Neural crest cell (in vitro differentiated cells): ENCODE measurements around the gene PCDHA6. TPM values are rescaled to one million over a fixed set of nuclear protein-coding genes. Genes with fewer than 3 reads are reported as not detected.
"Not testable (repeated sequence)": the region's sequence is repeated elsewhere in the genome, so short reads cannot be mapped to it uniquely, and the experiment has no call there.

Experiments used
- DNase-seq: peaks from one replicate; pipeline ENCODE4 v3.0.0; 2021; ENCODE audit warnings: low read depth, mixed read lengths, low spot score
- H3K27ac Mint-ChIP-seq: one replicate; pipeline ENCODE4 v1.8.0; 2021; ENCODE audit warnings: mild to moderate bottlenecking, mixed read lengths; ENCODE audit not compliant: unreplicated experiment
- H3K27me3 Mint-ChIP-seq: 2 replicates; pipeline ENCODE4 v1.8.0; 2021; ENCODE audit warnings: low read depth, mild to moderate bottlenecking, mixed read lengths
- H3K36me3 Mint-ChIP-seq: 2 replicates; pipeline ENCODE4 v1.8.0; 2021; ENCODE audit warnings: low read depth, mild to moderate bottlenecking, mixed read lengths
- H3K4me1 Mint-ChIP-seq: 2 replicates; pipeline ENCODE4 v1.8.0; 2021; ENCODE audit warnings: mixed read lengths
- H3K4me3 Mint-ChIP-seq: one replicate; pipeline ENCODE4 v1.8.0; 2021; ENCODE audit warnings: mild to moderate bottlenecking, mixed read lengths
- H3K9me3 Mint-ChIP-seq: 2 replicates; pipeline ENCODE4 v1.8.0; 2021; ENCODE audit warnings: mixed read lengths
- total RNA-seq: library from RNA; stranded (reverse); gene quantifications from 2 replicates; pipeline ENCODE4 v1.2.1, GENCODE V29; 2021
- TF ChIP-seq, protein P1 (sequence below): fragments of 200-600 bp; sonication (generic); conservative IDR thresholded peaks from 2 replicates; pipeline ENCODE4 v1.5.0; 2021; ENCODE audit warnings: antibody characterized with exemption, mild to moderate bottlenecking

Gene PCDHA6
- total RNA-seq, 1 donor from 2014 or later = 12.1 TPM

DNA sequence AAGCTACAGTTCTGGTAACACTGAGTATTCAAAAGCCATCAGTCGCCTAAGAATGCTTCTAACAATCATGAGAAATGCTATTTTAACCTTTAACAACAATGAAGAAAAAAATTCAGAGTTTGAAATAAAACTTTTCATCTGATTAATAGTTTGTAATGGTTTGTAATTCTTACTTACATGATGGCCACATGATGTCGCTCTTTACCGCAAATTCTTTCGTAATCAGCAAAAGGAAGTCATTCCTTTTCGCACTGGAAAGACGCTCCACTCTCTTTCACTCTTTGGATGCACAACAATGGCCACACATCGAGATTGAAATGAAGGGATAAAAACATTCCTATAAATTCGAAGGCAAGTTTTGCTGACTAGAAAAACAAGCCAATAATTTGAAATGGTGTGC is 6.2 kb downstream of the PCDHA6 start, which contains the start of gene PCDHA7:
Gene PCDHA7 (plus strand): TSS at position 277 of the 400 bp plus-strand sequence. CDS start 115 bp downstream, at position 392.
- Mint-ChIP-seq H3K4me3 (no peak within 1 kb of the TSS), H3K36me3 (peaks cover 59% of the 10 kb centered on the region), H3K9me3 (peaks cover 10% of the 10 kb centered on the region), H3K27me3 (no peaks in the 10 kb centered on the region), H3K4me1 (no peaks in the 10 kb centered on the region), H3K27ac (no peak within 1 kb of the TSS)
- TF ChIP-seq, protein P1, sequence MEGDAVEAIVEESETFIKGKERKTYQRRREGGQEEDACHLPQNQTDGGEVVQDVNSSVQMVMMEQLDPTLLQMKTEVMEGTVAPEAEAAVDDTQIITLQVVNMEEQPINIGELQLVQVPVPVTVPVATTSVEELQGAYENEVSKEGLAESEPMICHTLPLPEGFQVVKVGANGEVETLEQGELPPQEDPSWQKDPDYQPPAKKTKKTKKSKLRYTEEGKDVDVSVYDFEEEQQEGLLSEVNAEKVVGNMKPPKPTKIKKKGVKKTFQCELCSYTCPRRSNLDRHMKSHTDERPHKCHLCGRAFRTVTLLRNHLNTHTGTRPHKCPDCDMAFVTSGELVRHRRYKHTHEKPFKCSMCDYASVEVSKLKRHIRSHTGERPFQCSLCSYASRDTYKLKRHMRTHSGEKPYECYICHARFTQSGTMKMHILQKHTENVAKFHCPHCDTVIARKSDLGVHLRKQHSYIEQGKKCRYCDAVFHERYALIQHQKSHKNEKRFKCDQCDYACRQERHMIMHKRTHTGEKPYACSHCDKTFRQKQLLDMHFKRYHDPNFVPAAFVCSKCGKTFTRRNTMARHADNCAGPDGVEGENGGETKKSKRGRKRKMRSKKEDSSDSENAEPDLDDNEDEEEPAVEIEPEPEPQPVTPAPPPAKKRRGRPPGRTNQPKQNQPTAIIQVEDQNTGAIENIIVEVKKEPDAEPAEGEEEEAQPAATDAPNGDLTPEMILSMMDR = no peak
- DNase-seq = no peak

DNA sequence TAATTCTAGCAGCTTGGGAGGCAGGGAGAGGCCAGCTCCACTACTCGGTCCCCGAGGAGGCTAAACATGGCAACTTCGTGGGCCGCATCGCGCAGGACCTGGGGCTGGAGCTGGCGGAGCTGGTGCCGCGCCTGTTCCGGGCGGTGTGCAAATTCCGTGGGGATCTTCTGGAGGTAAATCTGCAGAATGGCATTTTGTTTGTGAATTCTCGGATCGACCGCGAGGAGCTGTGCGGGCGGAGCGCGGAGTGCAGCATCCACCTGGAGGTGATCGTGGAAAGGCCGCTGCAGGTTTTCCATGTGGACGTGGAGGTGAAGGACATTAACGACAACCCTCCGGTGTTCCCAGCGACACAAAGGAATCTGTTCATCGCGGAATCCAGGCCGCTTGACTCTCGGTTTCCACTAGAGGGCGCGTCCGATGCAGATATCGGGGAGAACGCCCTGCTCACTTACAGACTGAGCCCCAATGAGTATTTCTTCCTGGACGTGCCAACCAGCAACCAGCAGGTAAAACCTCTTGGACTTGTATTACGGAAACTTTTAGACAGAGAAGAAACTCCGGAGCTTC is 6.8 kb downstream of the PCDHA6 start:
- DNase-seq, H3K27me3 Mint-ChIP-seq, H3K9me3 Mint-ChIP-seq, H3K4me1 Mint-ChIP-seq, H3K27ac Mint-ChIP-seq, H3K4me3 Mint-ChIP-seq: not testable (repeated sequence)
- H3K36me3 Mint-ChIP-seq = peaks cover 59% of the 10 kb centered on the region

DNA sequence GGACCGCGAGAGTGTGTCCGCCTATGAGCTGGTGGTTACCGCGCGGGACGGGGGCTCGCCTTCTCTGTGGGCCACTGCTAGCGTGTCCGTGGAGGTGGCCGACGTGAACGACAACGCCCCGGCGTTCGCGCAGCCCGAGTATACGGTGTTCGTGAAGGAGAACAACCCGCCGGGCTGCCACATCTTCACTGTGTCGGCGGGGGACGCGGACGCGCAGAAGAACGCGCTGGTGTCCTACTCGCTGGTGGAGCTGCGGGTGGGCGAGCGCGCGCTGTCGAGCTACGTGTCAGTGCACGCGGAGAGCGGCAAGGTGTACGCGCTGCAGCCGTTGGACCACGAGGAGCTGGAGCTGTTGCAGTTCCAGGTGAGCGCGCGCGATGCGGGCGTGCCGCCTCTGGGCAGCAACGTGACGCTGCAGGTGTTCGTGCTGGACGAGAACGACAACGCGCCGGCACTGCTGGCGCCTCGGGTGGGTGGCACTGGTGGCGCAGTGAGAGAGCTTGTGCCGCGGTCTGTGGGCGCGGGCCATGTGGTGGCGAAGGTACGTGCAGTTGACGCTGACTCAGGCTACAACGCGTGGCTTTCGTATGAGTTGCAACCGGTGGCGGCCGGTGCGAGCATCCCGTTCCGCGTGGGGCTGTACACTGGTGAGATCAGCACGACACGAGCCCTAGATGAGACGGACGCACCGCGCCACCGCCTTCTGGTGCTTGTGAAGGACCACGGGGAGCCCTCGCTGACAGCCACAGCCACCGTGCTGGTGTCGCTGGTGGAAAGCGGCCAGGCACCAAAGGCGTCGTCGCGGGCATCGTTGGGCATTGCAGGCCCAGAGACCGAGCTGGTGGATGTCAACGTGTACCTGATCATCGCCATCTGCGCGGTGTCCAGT is 8.1 kb downstream of the PCDHA6 start:
- Mint-ChIP-seq H3K36me3 (peaks cover 68% of the 10 kb centered on the region), H3K4me3 (no peak overlapping the region), H3K27ac (no peak overlapping the region), H3K27me3 (no peaks in the 10 kb centered on the region), H3K9me3 (peaks cover 15% of the 10 kb centered on the region), H3K4me1 (no peaks in the 10 kb centered on the region)
- TF ChIP-seq, protein P1 = no peak
- DNase-seq = no peak

DNA sequence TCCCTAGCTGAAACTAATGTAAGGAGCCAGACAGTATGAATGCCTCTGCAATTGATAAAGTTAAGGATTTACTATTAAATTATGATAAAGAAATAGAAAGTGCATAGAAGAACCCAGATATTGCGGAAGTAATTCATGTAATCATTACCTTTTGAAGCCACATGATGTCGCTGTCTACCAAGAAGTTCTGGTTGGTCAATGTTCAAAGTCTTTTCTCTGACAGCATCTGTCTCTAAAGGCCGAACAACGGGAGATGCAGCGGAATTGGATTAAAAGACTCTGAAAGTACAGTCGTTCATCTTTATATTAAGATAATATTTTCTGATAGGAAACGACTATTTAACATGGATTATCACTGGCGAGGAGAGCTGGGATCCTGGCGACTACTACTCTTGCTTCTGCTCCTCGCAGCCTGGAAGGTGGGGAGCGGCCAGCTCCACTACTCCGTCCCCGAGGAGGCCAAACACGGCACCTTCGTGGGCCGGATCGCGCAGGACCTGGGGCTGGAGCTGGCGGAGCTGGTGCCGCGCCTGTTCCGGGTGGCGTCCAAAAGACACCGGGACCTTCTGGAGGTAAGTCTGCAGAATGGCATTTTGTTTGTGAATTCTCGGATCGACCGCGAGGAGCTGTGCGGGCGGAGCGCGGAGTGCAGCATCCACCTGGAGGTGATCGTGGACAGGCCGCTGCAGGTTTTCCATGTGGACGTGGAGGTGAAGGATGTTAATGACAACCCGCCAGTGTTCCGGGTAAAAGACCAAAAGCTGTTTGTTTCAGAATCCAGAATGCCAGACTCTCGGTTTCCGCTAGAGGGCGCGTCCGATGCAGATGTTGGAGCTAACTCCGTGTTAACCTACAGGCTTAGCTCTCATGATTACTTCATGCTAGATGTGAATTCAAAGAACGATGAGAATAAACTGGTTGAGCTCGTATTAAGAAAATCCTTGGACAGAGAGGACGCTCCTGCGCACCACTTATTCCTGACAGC is 13.5 kb downstream of the PCDHA6 start, which contains the start of gene PCDHA8:
Gene PCDHA8 (plus strand): TSS at position 210 of the 985 bp plus-strand sequence. CDS start 135 bp downstream, at position 345.
- Mint-ChIP-seq H3K27ac (no peak within 1 kb of the TSS), H3K27me3 (no peaks in the 10 kb centered on the region), H3K4me1 (no peaks in the 10 kb centered on the region), H3K36me3 (peaks cover 47% of the 10 kb centered on the region), H3K9me3 (peaks cover 8% of the 10 kb centered on the region), H3K4me3 (no peak within 1 kb of the TSS)
- no peak for DNase-seq
- TF ChIP-seq, protein P1 = no peak

DNA sequence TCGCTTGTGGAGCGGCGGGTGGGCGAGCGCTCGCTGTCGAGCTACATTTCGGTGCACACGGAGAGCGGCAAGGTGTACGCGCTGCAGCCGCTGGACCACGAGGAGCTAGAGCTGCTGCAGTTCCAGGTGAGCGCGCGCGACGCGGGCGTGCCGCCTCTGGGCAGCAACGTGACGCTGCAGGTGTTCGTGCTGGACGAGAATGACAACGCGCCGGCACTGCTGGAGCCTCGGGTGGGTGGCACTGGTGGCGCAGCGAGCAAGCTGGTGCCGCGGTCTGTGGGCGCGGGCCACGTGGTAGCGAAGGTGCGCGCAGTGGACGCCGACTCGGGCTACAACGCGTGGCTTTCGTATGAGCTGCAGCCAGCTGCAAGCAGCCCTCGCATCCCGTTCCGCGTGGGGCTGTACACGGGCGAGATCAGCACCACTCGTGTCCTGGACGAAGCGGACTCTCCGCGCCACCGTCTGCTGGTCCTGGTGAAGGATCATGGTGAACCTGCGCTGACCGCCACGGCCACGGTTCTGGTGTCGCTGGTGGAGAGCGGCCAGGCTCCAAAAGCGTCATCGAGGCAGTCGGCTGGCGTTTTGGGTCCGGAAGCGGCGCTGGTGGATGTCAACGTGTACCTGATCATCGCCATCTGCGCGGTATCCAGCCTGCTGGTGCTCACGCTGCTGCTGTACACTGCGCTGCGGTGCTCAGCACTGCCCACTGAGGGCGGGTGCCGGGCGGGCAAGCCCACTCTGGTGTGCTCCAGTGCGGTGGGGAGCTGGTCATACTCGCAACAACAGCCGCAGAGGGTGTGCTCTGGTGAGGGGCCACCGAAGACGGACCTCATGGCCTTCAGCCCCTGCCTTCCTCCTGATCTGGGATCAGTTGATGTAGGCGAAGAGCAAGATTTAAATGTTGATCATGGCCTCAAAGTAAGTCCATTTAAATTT is 15.3 kb downstream of the PCDHA6 start:
- TF ChIP-seq, protein P1 = no peak
- Mint-ChIP-seq H3K27me3 (no peaks in the 10 kb centered on the region), H3K36me3 (peaks cover 54% of the 10 kb centered on the region), H3K9me3 (peaks cover 20% of the 10 kb centered on the region), H3K27ac (no peak overlapping the region), H3K4me1 (no peaks in the 10 kb centered on the region), H3K4me3 (no peak overlapping the region)
- no peak for DNase-seq
